Testis (tissue), 2 donors: Measurements from ENCODE around the gene L3MBTL3.

Experiments
- CTCF ChIP-seq, 3 experiments: fragments of 450-650 bp in 2 of 3; fragments of 200-600 bp in 1 of 3; sonication (generic) in 1 of 3; IDR thresholded peaks; one replicate each; pipeline ENCODE4 v1.5.1; 2016 to 2019; ENCODE audit warnings: antibody characterized with exemption in 3 of 3, mild to moderate bottlenecking in 2 of 3, moderate library complexity in 1 of 3
- POLR2A ChIP-seq: fragments of 450-650 bp; IDR thresholded peaks from one replicate; pipeline ENCODE4 v1.6.1; 2017; ENCODE audit warnings: antibody characterized with exemption, mild to moderate bottlenecking, moderate library complexity

GRCh38 chr6:130054725-130055124 is 36.3 kb downstream of the L3MBTL3 start:
- TF ChIP-seq POLR2A (no peak), CTCF (IDR thresholded peaks at IDR 0.05) (no peak)
